ENCODE measurements around the gene LRRC74A. TPM values are rescaled to one million over a fixed set of nuclear protein-coding genes. Genes with fewer than 3 reads are reported as not detected.

LRRC74A gene
- polyA plus RNA-seq, 1 of the 3 experiments (the other 2 are of a cell fraction): not detected

- TF ChIP-seq GABPA (IDR thresholded peaks at IDR 0.05; ENCODE audit: low read depth) (no peak), NFIC (IDR thresholded peaks at IDR 0.05; ENCODE audit: borderline replicate concordance) (no peak), EZH2phosphoT487 (IDR thresholded peaks at IDR 0.05; ENCODE audit: borderline replicate concordance, low read depth) (no peak), FOXM1 (IDR thresholded peaks at IDR 0.05; ENCODE audit: low read depth) (no peak), YY1 (IDR thresholded peaks at IDR 0.05; ENCODE audit: low read depth) (no peak), POLR2AphosphoS5 (IDR thresholded peaks at IDR 0.05; ENCODE audit: low read depth, low read length) (no peak), MXI1 (IDR thresholded peaks at IDR 0.05; ENCODE audit: low read depth, low read length) (no peak)
- TF ChIP-seq, protein P1, sequence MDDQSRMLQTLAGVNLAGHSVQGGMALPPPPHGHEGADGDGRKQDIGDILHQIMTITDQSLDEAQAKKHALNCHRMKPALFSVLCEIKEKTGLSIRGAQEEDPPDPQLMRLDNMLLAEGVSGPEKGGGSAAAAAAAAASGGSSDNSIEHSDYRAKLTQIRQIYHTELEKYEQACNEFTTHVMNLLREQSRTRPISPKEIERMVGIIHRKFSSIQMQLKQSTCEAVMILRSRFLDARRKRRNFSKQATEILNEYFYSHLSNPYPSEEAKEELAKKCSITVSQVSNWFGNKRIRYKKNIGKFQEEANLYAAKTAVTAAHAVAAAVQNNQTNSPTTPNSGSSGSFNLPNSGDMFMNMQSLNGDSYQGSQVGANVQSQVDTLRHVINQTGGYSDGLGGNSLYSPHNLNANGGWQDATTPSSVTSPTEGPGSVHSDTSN (IDR thresholded peaks at IDR 0.05): no peak
Observed at GRCh38 chr14:76782885-76783566, 43.2 kb upstream of the LRRC74A start (continued).

DNA sequence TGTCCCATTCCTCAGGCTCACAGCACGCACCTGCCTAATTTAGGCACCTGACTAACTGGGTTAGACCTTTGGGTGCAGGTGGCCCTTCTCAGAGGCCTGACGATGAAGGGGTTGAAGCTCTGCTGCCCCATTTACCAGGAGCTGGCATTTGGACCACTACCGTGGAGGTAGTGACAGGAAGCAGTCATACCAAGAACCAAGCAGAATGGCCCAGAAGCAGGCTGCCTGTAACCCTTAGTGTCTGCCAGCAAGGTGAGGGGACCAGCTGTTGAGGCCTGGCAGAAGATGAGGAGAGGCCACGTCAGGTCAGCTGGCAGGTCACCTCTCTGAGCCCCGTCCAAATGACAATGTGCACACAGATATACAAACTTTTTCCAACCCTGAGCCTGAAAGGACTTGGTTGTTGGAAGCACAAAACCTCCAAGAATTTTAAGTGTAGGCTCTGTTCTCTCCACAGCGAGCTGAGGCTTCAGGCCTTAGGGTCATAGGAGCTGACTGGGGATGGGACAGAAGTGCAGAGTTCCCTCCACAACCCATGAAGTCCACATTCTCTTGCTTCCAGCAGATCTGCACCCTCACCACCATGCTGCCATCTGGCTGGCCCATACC lies 41.8 kb upstream of the LRRC74A start:
- no peak overlapping the region for H3K4me2 ChIP-seq
- no peaks in the 10 kb centered on the region for H4K20me1 ChIP-seq (ENCODE audit: insufficient read depth)
- ChIA-PET POLR2A (interaction anchor here (0.6 to 1.3 kb wide), 3 partner anchors 28 to 74 kb away, joined by 3 to 4 read pairs (median 3); partner anchors contain the start of gene ANGEL1), CTCF (interaction anchor here (0.8 to 7.7 kb wide), 29 partner anchors 8 to 434 kb away, joined by 3 to 147 read pairs (median 5); partner anchors contain the start of genes ANGEL1 and VASH1)
- H2AFZ ChIP-seq (ENCODE audit: low read depth): no peak overlapping the region
- H3K4me1 ChIP-seq (ENCODE audit: control insufficient read depth in 1 of 2, insufficient read depth in 2 of 2, low read depth in 1 of 2, low read length in 1 of 2): peaks cover 14 to 35% of the 10 kb centered on the region in 2 experiments; a peak in 2 of 4 replicates
- no peaks in the 10 kb centered on the region for H3K9me3 ChIP-seq
- H3F3A ChIP-seq (replicated peaks; ENCODE audit: insufficient read depth): no peaks in the 10 kb centered on the region
- DNase-seq: no peak
- WGBS (ENCODE audit: low lambda C conversion rate): 93% methylated on average over 4 of the region's 6 CpGs
- no peak overlapping the region for H3K9ac ChIP-seq
- H3K27ac ChIP-seq (ENCODE audit: low read depth in 2 of 2, low read length in 1 of 2): no peak overlapping the region; a peak in 1 of 4 replicates
- H3K4me3 ChIP-seq (ENCODE audit: low read depth in 2 of 2, low read length in 1 of 2): peak overlapping the region in 1 of 2 experiments; percentile 33; a peak in 1 of 4 replicates
- H3K36me3 ChIP-seq (replicated peaks in 1 of 2; ENCODE audit: control insufficient read depth in 1 of 2, insufficient read depth in 2 of 2, low read length in 1 of 2): peaks cover 0 to 45% of the 10 kb centered on the region in 2 experiments
- no peaks in the 10 kb centered on the region for H3K79me2 ChIP-seq (ENCODE audit: insufficient read depth)
- H3K9me2 ChIP-seq: no peaks in the 10 kb centered on the region
- H3K27me3 ChIP-seq (ENCODE audit: insufficient read depth): no peaks in the 10 kb centered on the region
- TF ChIP-seq NRF1 (IDR thresholded peaks at IDR 0.05; ENCODE audit: low read depth, low read length): no peak
- TF ChIP-seq, protein P2, sequence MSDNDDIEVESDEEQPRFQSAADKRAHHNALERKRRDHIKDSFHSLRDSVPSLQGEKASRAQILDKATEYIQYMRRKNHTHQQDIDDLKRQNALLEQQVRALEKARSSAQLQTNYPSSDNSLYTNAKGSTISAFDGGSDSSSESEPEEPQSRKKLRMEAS (IDR thresholded peaks at IDR 0.05; ENCODE audit: low read depth): no peak
- no peak for TF ChIP-seq RCOR1 (IDR thresholded peaks at IDR 0.05; ENCODE audit: low read length)
- TF ChIP-seq SIN3A (IDR thresholded peaks at IDR 0.05; ENCODE audit: borderline replicate concordance, low read depth, low read length): no peak
- no peak for TF ChIP-seq RXRA (IDR thresholded peaks at IDR 0.05; ENCODE audit: borderline replicate concordance, low read depth)
- no peak for TF ChIP-seq GATA2 (CRISPR knock-in tag; IDR thresholded peaks at IDR 0.05)
- TF ChIP-seq, protein P3, sequence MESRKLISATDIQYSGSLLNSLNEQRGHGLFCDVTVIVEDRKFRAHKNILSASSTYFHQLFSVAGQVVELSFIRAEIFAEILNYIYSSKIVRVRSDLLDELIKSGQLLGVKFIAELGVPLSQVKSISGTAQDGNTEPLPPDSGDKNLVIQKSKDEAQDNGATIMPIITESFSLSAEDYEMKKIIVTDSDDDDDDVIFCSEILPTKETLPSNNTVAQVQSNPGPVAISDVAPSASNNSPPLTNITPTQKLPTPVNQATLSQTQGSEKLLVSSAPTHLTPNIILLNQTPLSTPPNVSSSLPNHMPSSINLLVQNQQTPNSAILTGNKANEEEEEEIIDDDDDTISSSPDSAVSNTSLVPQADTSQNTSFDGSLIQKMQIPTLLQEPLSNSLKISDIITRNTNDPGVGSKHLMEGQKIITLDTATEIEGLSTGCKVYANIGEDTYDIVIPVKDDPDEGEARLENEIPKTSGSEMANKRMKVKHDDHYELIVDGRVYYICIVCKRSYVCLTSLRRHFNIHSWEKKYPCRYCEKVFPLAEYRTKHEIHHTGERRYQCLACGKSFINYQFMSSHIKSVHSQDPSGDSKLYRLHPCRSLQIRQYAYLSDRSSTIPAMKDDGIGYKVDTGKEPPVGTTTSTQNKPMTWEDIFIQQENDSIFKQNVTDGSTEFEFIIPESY (IDR thresholded peaks at IDR 0.05; ENCODE audit: borderline replicate concordance, low read depth): no peak
- TF ChIP-seq, protein P4, sequence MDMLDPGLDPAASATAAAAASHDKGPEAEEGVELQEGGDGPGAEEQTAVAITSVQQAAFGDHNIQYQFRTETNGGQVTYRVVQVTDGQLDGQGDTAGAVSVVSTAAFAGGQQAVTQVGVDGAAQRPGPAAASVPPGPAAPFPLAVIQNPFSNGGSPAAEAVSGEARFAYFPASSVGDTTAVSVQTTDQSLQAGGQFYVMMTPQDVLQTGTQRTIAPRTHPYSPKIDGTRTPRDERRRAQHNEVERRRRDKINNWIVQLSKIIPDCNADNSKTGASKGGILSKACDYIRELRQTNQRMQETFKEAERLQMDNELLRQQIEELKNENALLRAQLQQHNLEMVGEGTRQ (IDR thresholded peaks at IDR 0.05; ENCODE audit: borderline replicate concordance, low read depth, low read length): no peak
- TF ChIP-seq TCF12 (IDR thresholded peaks at IDR 0.05): no peak
- TF ChIP-seq EZH2phosphoT487 (IDR thresholded peaks at IDR 0.05; ENCODE audit: borderline replicate concordance, low read depth): no peak
- TF ChIP-seq REST (IDR thresholded peaks at IDR 0.05; ENCODE audit: low read depth, low read length): no peak
- TF ChIP-seq FOXJ3 (CRISPR knock-in tag; IDR thresholded peaks at IDR 0.05): no peak
- no peak for TF ChIP-seq CTCF (IDR thresholded peaks at IDR 0.05)
- TF ChIP-seq JUND (IDR thresholded peaks at IDR 0.05): no peak

Data from SK-N-SH (cell line).